ENCODE data around the gene TREM2.

TREM2 gene

GRCh38 chr6:41182069-41183034, 19.4 kb upstream of the TREM2 start:
- no peak for DNase-seq

GRCh38 chr6:41181566-41181965, 18.6 kb upstream of the TREM2 start:
- DNase-seq: no peak

- DNase-seq: no peak
Observed at GRCh38 chr6:41179163-41179562, 16.2 kb upstream of the TREM2 start.

- no peak for DNase-seq
Observed at GRCh38 chr6:41177695-41178094, 14.8 kb upstream of the TREM2 start.

GRCh38 chr6:41177287-41177686, 14.4 kb upstream of the TREM2 start:
- no peak for DNase-seq

GRCh38 chr6:41176189-41176588, 13.3 kb upstream of the TREM2 start:
- no peak for DNase-seq

- DNase-seq: no peak
Observed at GRCh38 chr6:41175084-41175483, 12.2 kb upstream of the TREM2 start.

- no peak for DNase-seq
Observed at GRCh38 chr6:41174610-41175009, 11.7 kb upstream of the TREM2 start.

- DNase-seq: no peak
Observed at GRCh38 chr6:41171908-41172307, 9.0 kb upstream of the TREM2 start.

GRCh38 chr6:41170547-41171160, 7.7 kb upstream of the TREM2 start:
- DNase-seq: no peak

- no peak for DNase-seq
Observed at GRCh38 chr6:41167173-41167963, 4.5 kb upstream of the TREM2 start.

- DNase-seq: no peak
Observed at GRCh38 chr6:41164551-41165120, 1.7 kb upstream of the TREM2 start.

GRCh38 chr6:41163419-41163717, 452 bp upstream of the TREM2 start:
- no peak for DNase-seq

GRCh38 chr6:41161851-41162552, 914 bp downstream of the TREM2 start:
- no peak for DNase-seq

GRCh38 chr6:41161380-41161779, 1.5 kb downstream of the TREM2 start:
- DNase-seq: no peak

GRCh38 chr6:41160933-41161332, 2.0 kb downstream of the TREM2 start:
- no peak for DNase-seq

- no peak for DNase-seq
Observed at GRCh38 chr6:41159415-41160082, 3.4 kb downstream of the TREM2 start.

GRCh38 chr6:41157323-41157722, 5.6 kb downstream of the TREM2 start:
- DNase-seq: no peak

GRCh38 chr6:41156771-41157170, 6.1 kb downstream of the TREM2 start:
- no peak for DNase-seq

GRCh38 chr6:41156001-41156400, 6.9 kb downstream of the TREM2 start:
- no peak for DNase-seq

- DNase-seq: no peak
Observed at GRCh38 chr6:41155132-41155805, 7.6 kb downstream of the TREM2 start.

Data from cerebellar nuclear complex (tissue), 1 donor.